Aorta (tissue), 5 donors: ENCODE measurements around the gene L2HGDH. TPM values are rescaled to one million over a fixed set of nuclear protein-coding genes. Genes with fewer than 3 reads are reported as not detected.
"Not testable (repeated sequence)": the region's sequence is repeated elsewhere in the genome, so short reads cannot be mapped to it uniquely, and the experiment has no call there.

Source experiments
- ATAC-seq: fragments of 200-7000 bp; cut with Tn5 transposase; one replicate; pipeline ENCODE4 v1.9.1; 2022; ENCODE audit warnings: moderate library complexity; ENCODE audit not compliant: low FRiP score
- DNase-seq, 2 donors: peaks; one replicate each; pipeline ENCODE4 v3.0.0-alpha.2; 2020
- H3K27ac ChIP-seq, 2 donors: one replicate each; pipeline ENCODE4 v1.5.1; 2013; ENCODE audit warnings: low read length in 2 of 2, mild to moderate bottlenecking in 2 of 2, moderate library complexity in 2 of 2, control low read depth in 1 of 2, inconsistent platforms in 1 of 2, low read depth in 1 of 2
- H3K27me3 ChIP-seq, 2 donors: one replicate each; pipeline ENCODE4 v1.6.1; 2013; ENCODE audit warnings: control low read depth in 1 of 2, low read length in 1 of 2, mild to moderate bottlenecking in 1 of 2, moderate library complexity in 1 of 2; ENCODE audit not compliant: insufficient read depth in 2 of 2, control insufficient read depth in 1 of 2
- H3K36me3 ChIP-seq, 2 donors: one replicate each; pipeline ENCODE4 v1.6.1; 2013; ENCODE audit warnings: control low read depth in 1 of 2, low read length in 1 of 2, mild to moderate bottlenecking in 1 of 2; ENCODE audit not compliant: insufficient read depth in 2 of 2, control insufficient read depth in 1 of 2
- H3K4me1 ChIP-seq, 2 donors: one replicate each; pipeline ENCODE4 v1.6.1; 2013; ENCODE audit warnings: low read length in 2 of 2, control low read depth in 1 of 2, mild to moderate bottlenecking in 1 of 2, moderate library complexity in 1 of 2; ENCODE audit not compliant: insufficient read depth in 2 of 2, control insufficient read depth in 1 of 2
- H3K4me3 ChIP-seq, 2 donors: one replicate each; pipeline ENCODE4 v1.5.1; 2013; ENCODE audit warnings: low read length in 2 of 2, control low read depth in 1 of 2, mild to moderate bottlenecking in 1 of 2
- H3K9me3 ChIP-seq: one replicate; pipeline ENCODE4 v1.6.1; 2013; ENCODE audit warnings: mild to moderate bottlenecking, low read length; ENCODE audit not compliant: control insufficient read depth
- WGBS, 2 donors: extraction: QIAGEN DNeasy Blood & Tissue Kit; methylation state at CpG; one replicate each; pipeline ENCODE4 v1.1.7; 2013; 5-methylcytosine and 5-hydroxymethylcytosine counted together
- intact Hi-C, 2 donors: fragments of 100-400 bp; cut with DNase I; formaldehyde crosslinking; loops; one replicate each; pipeline versions ENCODE4 v1.14.2 to v1.15.0; 2022
- polyA plus RNA-seq, 2 donors: library from polyadenylated mRNA; stranded (reverse); fragments of 200-250 nt; gene quantifications; one replicate each; pipeline ENCODE4 v1.2.3, GENCODE V29; 2013
- total RNA-seq, 2 donors: library from RNA; stranded (reverse); fragmentation: NEBNext Ultra II Directional; extraction: Animal tissue kit (Norgen Biotek cat#: 25700); gene quantifications; one replicate each; pipeline ENCODE4 v1.2.1, GENCODE V29; 2021
- donor health status: healthy with polysubstance abuse.
- donor health status: Bipolar disorder and iron deficiency.
- donor health status: DM: no; HTN: no; CAD: no.
- donor health status: DM: no; HTN: no; CAD: no.
- donor health status: DM: yes; HTN: yes; CAD: no.

L2HGDH gene
- total and polyA plus RNA-seq, 4 donors = 1.9 to 2.7 (median 2.3) TPM

GRCh38 chr14:50334211-50334610, 22.2 kb upstream of the L2HGDH start:
- 97 to 98% methylated on average over 8 of the region's 8 CpGs for WGBS, 2 donors
- Histone ChIP-seq H3K27ac (no peak overlapping the region), H3K4me3 (no peak overlapping the region), H3K27me3 (no peaks in the 10 kb centered on the region), H3K36me3 (no peaks in the 10 kb centered on the region), H3K4me1 (no peaks in the 10 kb centered on the region), H3K9me3 (no peaks in the 10 kb centered on the region)
- intact Hi-C loops = no loop called here
- no peak for DNase-seq
- no peak for ATAC-seq

- ATAC-seq = peak; percentile 31
- Histone ChIP-seq H3K9me3 (no peaks in the 10 kb centered on the region), H3K27me3 (no peaks in the 10 kb centered on the region), H3K36me3 (no peaks in the 10 kb centered on the region), H3K4me3 (no peak overlapping the region), H3K4me1 (no peaks in the 10 kb centered on the region), H3K27ac (no peak overlapping the region)
- intact Hi-C loops = no loop called here
- DNase-seq = no peak
- WGBS, 2 donors = 50 to 52% methylated on average over 3 of the region's 3 CpGs
Measured at GRCh38 chr14:50333014-50333509, 21.0 kb upstream of the L2HGDH start.

GRCh38 chr14:50331596-50331995, 19.6 kb upstream of the L2HGDH start:
- no peaks in the 10 kb centered on the region for H3K36me3 ChIP-seq
- no peaks in the 10 kb centered on the region for H3K9me3 ChIP-seq
- H3K4me3 ChIP-seq = no peak overlapping the region
- H3K4me1 ChIP-seq = no peaks in the 10 kb centered on the region
- intact Hi-C loops = no loop called here
- H3K27me3 ChIP-seq = no peaks in the 10 kb centered on the region
- no peak overlapping the region for H3K27ac ChIP-seq
- no peak for DNase-seq
- no peak for ATAC-seq

GRCh38 chr14:50321009-50321660, 9.1 kb upstream of the L2HGDH start:
- intact Hi-C loops = loop anchor here (1.0 kb wide), 1 partner anchor 211 kb away; the partner anchor contains the start of gene MAP4K5 (in 2 of the 2)
- Histone ChIP-seq H3K4me3 (peak overlapping the region; percentile 14 to 82), H3K27me3 (no peaks in the 10 kb centered on the region), H3K36me3 (no peaks in the 10 kb centered on the region), H3K9me3 (no peaks in the 10 kb centered on the region), H3K4me1 (no peaks in the 10 kb centered on the region), H3K27ac (peak overlapping the region; percentile 57 to 68)
- ATAC-seq (peak; percentile 97), DNase-seq (peak in 1 of 2 donors; percentile 64)
- WGBS, 2 donors = 1% methylated on average over 9 of the region's 9 CpGs

GRCh38 chr14:50320283-50320682, 8.3 kb upstream of the L2HGDH start:
- intact Hi-C loops = no loop called here
- Histone ChIP-seq H3K27me3 (no peaks in the 10 kb centered on the region), H3K27ac (peak overlapping the region; percentile 36 to 57), H3K9me3 (no peaks in the 10 kb centered on the region), H3K36me3 (no peaks in the 10 kb centered on the region), H3K4me1 (no peaks in the 10 kb centered on the region), H3K4me3 (no peak overlapping the region)
- DNase-seq = no peak
- ATAC-seq = peak; percentile 67
- WGBS, 2 donors = 43 to 49% methylated on average over 8 of the region's 8 CpGs

- ATAC-seq (no peak), DNase-seq (no peak)
- Histone ChIP-seq H3K36me3 (no peaks in the 10 kb centered on the region), H3K9me3 (no peaks in the 10 kb centered on the region), H3K27ac (peak overlapping the region in 1 of 2 donors; percentile 17), H3K27me3 (no peaks in the 10 kb centered on the region), H3K4me1 (no peaks in the 10 kb centered on the region), H3K4me3 (no peak overlapping the region)
- intact Hi-C loops = no loop called here
- WGBS, 2 donors = 87 to 97% methylated on average over 2 of the region's 2 CpGs
Measured at GRCh38 chr14:50319721-50320120, 7.7 kb upstream of the L2HGDH start.

- no peaks in the 10 kb centered on the region for H3K27me3 ChIP-seq
- no peak overlapping the region for H3K4me3 ChIP-seq
- no peaks in the 10 kb centered on the region for H3K4me1 ChIP-seq
- H3K36me3 ChIP-seq = no peaks in the 10 kb centered on the region
- 68 to 94% methylated on average over 1 of the region's 1 CpG for WGBS, 2 donors
- no peaks in the 10 kb centered on the region for H3K9me3 ChIP-seq
- ATAC-seq (no peak), DNase-seq (no peak)
- intact Hi-C loops = no loop called here
- no peak overlapping the region for H3K27ac ChIP-seq
Measured at GRCh38 chr14:50319293-50319692, 7.3 kb upstream of the L2HGDH start.

- H3K36me3 ChIP-seq = no peaks in the 10 kb centered on the region
- ATAC-seq (no peak), DNase-seq (no peak)
- 45 to 46% methylated on average over 4 of the region's 4 CpGs for WGBS, 2 donors
- no peaks in the 10 kb centered on the region for H3K4me1 ChIP-seq
- no peaks in the 10 kb centered on the region for H3K9me3 ChIP-seq
- H3K4me3 ChIP-seq = no peak overlapping the region
- intact Hi-C loops = no loop called here
- no peaks in the 10 kb centered on the region for H3K27me3 ChIP-seq
- no peak overlapping the region for H3K27ac ChIP-seq
Measured at GRCh38 chr14:50318031-50318626, 6.1 kb upstream of the L2HGDH start.

- 90 to 97% methylated on average over 3 of the region's 3 CpGs for WGBS, 2 donors
- H3K4me1 ChIP-seq, DNase-seq, H3K9me3 ChIP-seq, H3K4me3 ChIP-seq, ATAC-seq, H3K27ac ChIP-seq, H3K27me3 ChIP-seq, H3K36me3 ChIP-seq: not testable (repeated sequence)
- intact Hi-C loops = loop anchor here in 1 of 2 donors (5.0 kb wide), 1 partner anchor 82 kb away; the partner anchor contains the start of gene SOS2
Measured at GRCh38 chr14:50314098-50314497, 2.1 kb upstream of the L2HGDH start.
